ENCODE results near the gene ZNF234. TPM values are rescaled to one million over a fixed set of nuclear protein-coding genes. Genes with fewer than 3 reads are reported as not detected.

The ZNF234 gene
- total RNA-seq, 2 experiments from 2014 or later = not detected

DNA sequence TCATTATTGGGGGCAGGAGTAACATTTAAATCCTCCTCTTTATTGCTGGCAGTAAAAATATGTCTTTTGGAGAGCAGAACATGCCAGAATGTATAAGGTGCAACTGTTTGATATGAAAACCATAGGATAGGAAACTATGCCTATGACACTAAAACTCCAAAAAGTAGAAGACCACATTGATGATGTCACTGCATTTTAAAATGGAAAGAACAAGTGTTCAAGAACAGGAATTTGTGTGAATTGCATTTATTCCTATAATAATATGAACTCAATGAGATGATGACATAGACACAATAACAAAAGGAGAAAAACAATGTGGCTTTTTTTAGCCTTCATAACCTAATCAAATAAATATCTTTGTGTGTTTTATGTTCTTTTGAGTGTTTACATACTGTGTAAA lies 31.9 kb upstream of the ZNF234 start:
- Histone ChIP-seq H3K4me3 (ENCODE audit: low read depth, low read length, poor library complexity, severe bottlenecking) (no peak overlapping the region), H3K36me3 (ENCODE audit: insufficient read depth, low read length) (peaks cover 32% of the 10 kb centered on the region), H3K27ac (ENCODE audit: low read depth, low read length, poor library complexity, severe bottlenecking) (no peak overlapping the region), H3K9me3 (ENCODE audit: low read length) (no peaks in the 10 kb centered on the region), H3K9me2 (ENCODE audit: insufficient read depth, low read length) (no peaks in the 10 kb centered on the region), H2AFZ (ENCODE audit: low read length) (no peak overlapping the region), H3K79me2 (ENCODE audit: insufficient read depth, low read depth, low read length) (no peaks in the 10 kb centered on the region), H3K4me1 (ENCODE audit: insufficient read depth, low read length, poor library complexity, severe bottlenecking) (peaks cover 16% of the 10 kb centered on the region), H4K20me1 (ENCODE audit: insufficient read depth, low read length) (no peaks in the 10 kb centered on the region), H3K4me2 (ENCODE audit: low read length) (no peak overlapping the region)
- POLR2A ChIA-PET = no interaction called here
- BruUV-seq (replicated peaks) = no TSS peak
- intact Hi-C loops (cut with micrococcal nuclease; ENCODE audit: unreplicated experiment) = loop anchor here (2.0 kb wide), 1 partner anchor 55 kb away; the partner anchor contains the start of gene ZNF226
- TF ChIP-seq, protein P1, sequence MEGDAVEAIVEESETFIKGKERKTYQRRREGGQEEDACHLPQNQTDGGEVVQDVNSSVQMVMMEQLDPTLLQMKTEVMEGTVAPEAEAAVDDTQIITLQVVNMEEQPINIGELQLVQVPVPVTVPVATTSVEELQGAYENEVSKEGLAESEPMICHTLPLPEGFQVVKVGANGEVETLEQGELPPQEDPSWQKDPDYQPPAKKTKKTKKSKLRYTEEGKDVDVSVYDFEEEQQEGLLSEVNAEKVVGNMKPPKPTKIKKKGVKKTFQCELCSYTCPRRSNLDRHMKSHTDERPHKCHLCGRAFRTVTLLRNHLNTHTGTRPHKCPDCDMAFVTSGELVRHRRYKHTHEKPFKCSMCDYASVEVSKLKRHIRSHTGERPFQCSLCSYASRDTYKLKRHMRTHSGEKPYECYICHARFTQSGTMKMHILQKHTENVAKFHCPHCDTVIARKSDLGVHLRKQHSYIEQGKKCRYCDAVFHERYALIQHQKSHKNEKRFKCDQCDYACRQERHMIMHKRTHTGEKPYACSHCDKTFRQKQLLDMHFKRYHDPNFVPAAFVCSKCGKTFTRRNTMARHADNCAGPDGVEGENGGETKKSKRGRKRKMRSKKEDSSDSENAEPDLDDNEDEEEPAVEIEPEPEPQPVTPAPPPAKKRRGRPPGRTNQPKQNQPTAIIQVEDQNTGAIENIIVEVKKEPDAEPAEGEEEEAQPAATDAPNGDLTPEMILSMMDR (conservative IDR thresholded peaks at IDR 0.05; ENCODE audit: low read length) = no peak
- no peak for TF ChIP-seq EZH2phosphoT487 (IDR thresholded peaks at IDR 0.05; ENCODE audit: borderline replicate concordance, low read depth, low read length)
- DNase-seq (ENCODE audit: low spot score) = no peak
- CTCF ChIA-PET (ENCODE audit: unreplicated experiment) = no interaction called here

DNA sequence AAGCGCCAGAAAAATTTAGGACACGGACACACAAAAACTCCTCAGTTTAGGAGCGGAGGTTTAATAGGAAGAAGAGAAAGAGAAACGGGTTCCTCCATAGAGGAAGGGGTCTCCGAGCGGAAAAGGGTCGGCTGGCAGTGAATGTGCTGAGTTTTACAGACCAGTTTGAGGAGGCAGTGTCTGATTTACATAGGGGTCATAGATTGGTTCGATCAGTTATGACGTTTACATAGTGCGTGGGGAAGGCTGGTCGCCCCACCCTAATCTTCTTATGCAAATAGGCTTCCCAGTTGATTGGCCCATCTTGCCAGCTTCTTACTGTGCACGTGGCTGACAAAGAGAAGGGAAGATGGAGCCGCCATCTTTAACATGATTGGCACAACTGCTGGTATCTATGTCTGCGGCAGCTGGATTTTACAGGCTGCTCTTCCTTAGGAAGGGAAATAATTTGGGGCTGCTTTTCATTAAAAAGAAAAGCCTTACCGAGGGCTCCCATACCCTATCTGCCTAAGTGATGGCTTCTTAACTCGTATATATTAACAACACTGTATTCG lies 29.4 kb upstream of the ZNF234 start:
- H3K4me2 ChIP-seq (ENCODE audit: low read length) = peak overlapping the region; percentile 99
- no peak overlapping the region for H3K27ac ChIP-seq (ENCODE audit: low read depth, low read length, poor library complexity, severe bottlenecking)
- peaks cover 19% of the 10 kb centered on the region for H3K36me3 ChIP-seq (ENCODE audit: insufficient read depth, low read length)
- peak overlapping the region; percentile 83 for H3K4me3 ChIP-seq (ENCODE audit: low read depth, low read length, poor library complexity, severe bottlenecking)
- H3K9me3 ChIP-seq (ENCODE audit: low read length) = no peaks in the 10 kb centered on the region
- no peaks in the 10 kb centered on the region for H4K20me1 ChIP-seq (ENCODE audit: insufficient read depth, low read length)
- TF ChIP-seq EZH2phosphoT487 (IDR thresholded peaks at IDR 0.05; ENCODE audit: borderline replicate concordance, low read depth, low read length) = no peak
- TF ChIP-seq, protein P1 (conservative IDR thresholded peaks at IDR 0.05; ENCODE audit: low read length) = no peak
- H3K9me2 ChIP-seq (ENCODE audit: insufficient read depth, low read length) = no peaks in the 10 kb centered on the region
- no TSS peak for BruUV-seq (replicated peaks)
- H3K4me1 ChIP-seq (ENCODE audit: insufficient read depth, low read length, poor library complexity, severe bottlenecking) = peaks cover 16% of the 10 kb centered on the region
- no peak for DNase-seq (ENCODE audit: low spot score)
- H3K79me2 ChIP-seq (ENCODE audit: insufficient read depth, low read depth, low read length) = no peaks in the 10 kb centered on the region
- ChIA-PET POLR2A (interaction anchor here (0.6 kb wide), 1 partner anchor 55 kb away, joined by 4 read pairs; no protein-coding TSS in a partner anchor), CTCF (ENCODE audit: unreplicated experiment) (no interaction called here)
- intact Hi-C loops (cut with micrococcal nuclease; ENCODE audit: unreplicated experiment) = loop anchor here (2.0 kb wide), 2 partner anchors 101 to 109 kb away; partner anchors contain the start of genes ZNF227 and ZNF230
- no peak overlapping the region for H2AFZ ChIP-seq (ENCODE audit: low read length)

DNA sequence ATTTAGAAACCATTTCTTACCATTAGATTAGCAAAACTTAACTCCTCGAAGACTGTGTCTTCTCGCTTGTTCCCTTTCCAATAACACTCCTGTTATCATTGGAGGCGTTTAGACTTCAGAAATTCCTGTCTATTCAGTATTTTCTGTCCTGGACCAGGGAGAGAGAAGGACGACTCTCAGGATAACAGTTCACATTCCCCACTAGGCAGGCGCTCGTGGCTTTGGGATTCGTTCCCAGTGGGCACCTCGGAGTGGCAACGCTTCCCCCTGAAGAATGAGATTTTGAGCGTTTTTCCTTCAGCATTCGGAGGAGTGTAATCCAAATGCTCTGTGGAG lies 28.6 kb upstream of the ZNF234 start:
- H3K27ac ChIP-seq (ENCODE audit: low read depth, low read length, poor library complexity, severe bottlenecking) = no peak overlapping the region

More for the DNA sequence above, 28.6 kb upstream of the ZNF234 start:
- DNase-seq (ENCODE audit: low spot score) = peak; percentile 1
- POLR2A ChIA-PET = no interaction called here
- Histone ChIP-seq H3K9me2 (ENCODE audit: insufficient read depth, low read length) (no peaks in the 10 kb centered on the region), H3K4me2 (ENCODE audit: low read length) (peak overlapping the region; percentile 99), H3K4me1 (ENCODE audit: insufficient read depth, low read length, poor library complexity, severe bottlenecking) (peaks cover 16% of the 10 kb centered on the region), H3K36me3 (ENCODE audit: insufficient read depth, low read length) (peaks cover 18% of the 10 kb centered on the region), H3K9me3 (ENCODE audit: low read length) (no peaks in the 10 kb centered on the region), H3K79me2 (ENCODE audit: insufficient read depth, low read depth, low read length) (no peaks in the 10 kb centered on the region), H4K20me1 (ENCODE audit: insufficient read depth, low read length) (no peaks in the 10 kb centered on the region), H2AFZ (ENCODE audit: low read length) (peak overlapping the region; percentile 100), H3K4me3 (ENCODE audit: low read depth, low read length, poor library complexity, severe bottlenecking) (peak overlapping the region; percentile 83)
- TF ChIP-seq, protein P1 (conservative IDR thresholded peaks at IDR 0.05; ENCODE audit: low read length) = no peak
- TF ChIP-seq EZH2phosphoT487 (IDR thresholded peaks at IDR 0.05; ENCODE audit: borderline replicate concordance, low read depth, low read length) = no peak
- CTCF ChIA-PET (ENCODE audit: unreplicated experiment) = no interaction called here
- no TSS peak for BruUV-seq (replicated peaks)
- intact Hi-C loops (cut with micrococcal nuclease; ENCODE audit: unreplicated experiment) = loop anchor here (1.0 to 2.0 kb wide), 4 partner anchors 18 to 193 kb away; partner anchors contain the start of genes ZNF224, ZNF227, ZNF230 and ZNF235

All from OCI-LY7 (cell line).